ENCODE results near the gene IL20RB. TPM values are rescaled to one million over a fixed set of nuclear protein-coding genes. Genes with fewer than 3 reads are reported as not detected.

IL20RB gene
- total RNA-seq, 1 experiment from 2014 or later: 7.2 TPM

- ChIA-PET CTCF (no interaction called here), POLR2A (ENCODE audit: unreplicated experiment) (no interaction called here)
- Histone ChIP-seq H3F3A (ENCODE audit: insufficient read depth, low read depth) (peaks cover 14% of the 10 kb centered on the region), H2AFZ (no peak overlapping the region), H3K4me2 (no peak overlapping the region), H3K27ac (no peak overlapping the region), H3K4me3 (no peak overlapping the region), H3K79me2 (ENCODE audit: low read depth) (peaks cover 40% of the 10 kb centered on the region), H3K27me3 (ENCODE audit: insufficient read depth, low read depth) (no peaks in the 10 kb centered on the region), H4K20me1 (ENCODE audit: insufficient read depth) (no peaks in the 10 kb centered on the region; the same call in none of the 2 replicates), H3K9me2 (ENCODE audit: insufficient read depth) (no peaks in the 10 kb centered on the region), H3K36me3 (ENCODE audit: low read depth) (no peaks in the 10 kb centered on the region; the same call in 1 of the 2 replicates), H3K4me1 (replicated peaks; ENCODE audit: insufficient read depth) (peaks cover 10% of the 10 kb centered on the region), H3K9me3 (ENCODE audit: insufficient read depth, low read depth) (no peaks in the 10 kb centered on the region)
- intact Hi-C loops (cut with micrococcal nuclease; ENCODE audit: unreplicated experiment): no loop called here
- no TSS peak for BruUV-seq (replicated peaks)
- no peak for DNase-seq
- no peak for TF ChIP-seq EZH2 (IDR thresholded peaks at IDR 0.05; ENCODE audit: low read depth)
- TF ChIP-seq CTCF (conservative IDR thresholded peaks at IDR 0.05): no peak
These were observed 20.6 kb upstream of the IL20RB start for GRCh38 chr3:136937175-136937574.

GRCh38 chr3:136937851-136938250 is 19.9 kb upstream of the IL20RB start:
- H3K79me2 ChIP-seq (ENCODE audit: low read depth): peaks cover 44% of the 10 kb centered on the region
- H2AFZ ChIP-seq: no peak overlapping the region
- H3K4me3 ChIP-seq: no peak overlapping the region
- ChIA-PET CTCF (interaction anchor here (0.6 kb wide), 1 partner anchor 76 kb away, joined by 3 read pairs; no protein-coding TSS in a partner anchor), POLR2A (ENCODE audit: unreplicated experiment) (no interaction called here)
- H3K9me2 ChIP-seq (ENCODE audit: insufficient read depth): no peaks in the 10 kb centered on the region
- H3K27me3 ChIP-seq (ENCODE audit: insufficient read depth, low read depth): no peaks in the 10 kb centered on the region
- DNase-seq: no peak
- H3K36me3 ChIP-seq (ENCODE audit: low read depth): no peaks in the 10 kb centered on the region; the same call in 1 of the 2 replicates
- TF ChIP-seq CTCF (conservative IDR thresholded peaks at IDR 0.05) (no peak), EZH2 (IDR thresholded peaks at IDR 0.05; ENCODE audit: low read depth) (no peak)
- peaks cover 10% of the 10 kb centered on the region for H3K4me1 ChIP-seq (replicated peaks; ENCODE audit: insufficient read depth)
- no peaks in the 10 kb centered on the region for H3K9me3 ChIP-seq (ENCODE audit: insufficient read depth, low read depth)
- intact Hi-C loops (cut with micrococcal nuclease; ENCODE audit: unreplicated experiment): no loop called here
- H3K27ac ChIP-seq: no peak overlapping the region
- H4K20me1 ChIP-seq (ENCODE audit: insufficient read depth): no peaks in the 10 kb centered on the region; the same call in none of the 2 replicates
- no TSS peak for BruUV-seq (replicated peaks)
- H3F3A ChIP-seq (ENCODE audit: insufficient read depth, low read depth): peaks cover 10% of the 10 kb centered on the region
- H3K4me2 ChIP-seq: no peak overlapping the region

- CTCF ChIA-PET: interaction anchor here (0.6 kb wide), 1 partner anchor 76 kb away, joined by 3 read pairs; no protein-coding TSS in a partner anchor
- no peak for DNase-seq
- BruUV-seq (replicated peaks): no TSS peak
These were observed 19.4 kb upstream of the IL20RB start for GRCh38 chr3:136938334-136938733.

More at GRCh38 chr3:136938334-136938733, 19.4 kb upstream of the IL20RB start:
- Histone ChIP-seq H3K27me3 (ENCODE audit: insufficient read depth, low read depth) (no peaks in the 10 kb centered on the region), H3K4me3 (no peak overlapping the region), H3K4me1 (replicated peaks; ENCODE audit: insufficient read depth) (peaks cover 10% of the 10 kb centered on the region), H3K36me3 (ENCODE audit: low read depth) (no peaks in the 10 kb centered on the region; the same call in 1 of the 2 replicates), H3K79me2 (ENCODE audit: low read depth) (peaks cover 49% of the 10 kb centered on the region), H3F3A (ENCODE audit: insufficient read depth, low read depth) (peaks cover 10% of the 10 kb centered on the region), H3K4me2 (no peak overlapping the region), H4K20me1 (ENCODE audit: insufficient read depth) (no peaks in the 10 kb centered on the region; the same call in none of the 2 replicates), H3K9me2 (ENCODE audit: insufficient read depth) (no peaks in the 10 kb centered on the region), H3K9me3 (ENCODE audit: insufficient read depth, low read depth) (no peaks in the 10 kb centered on the region), H3K27ac (no peak overlapping the region), H2AFZ (no peak overlapping the region)
- intact Hi-C loops (cut with micrococcal nuclease; ENCODE audit: unreplicated experiment): no loop called here
- POLR2A ChIA-PET (ENCODE audit: unreplicated experiment): no interaction called here
- no peak for TF ChIP-seq EZH2 (IDR thresholded peaks at IDR 0.05; ENCODE audit: low read depth)
- TF ChIP-seq CTCF (conservative IDR thresholded peaks at IDR 0.05): no peak
